NT2/D1 (cell line): ENCODE results near the gene NECTIN3.

Experiments used
- SUZ12 ChIP-seq: IDR thresholded peaks from 2 replicates; pipeline ENCODE4 v1.6.1; 2011; ENCODE audit not compliant: insufficient read length, insufficient read depth; ENCODE audit errors: extremely low read depth
- YY1 ChIP-seq: IDR thresholded peaks from 2 replicates; pipeline ENCODE4 v1.6.1; 2011; ENCODE audit not compliant: insufficient read length, insufficient read depth

- TF ChIP-seq YY1 (no peak), SUZ12 (no peak)
Measured at GRCh38 chr3:111128884-111129283, 57.3 kb downstream of the NECTIN3 start.
